SK-N-SH treated with all-trans-retinoic acid at 6 μM for 48 hours (cell line): ENCODE measurements around the gene ACTR10.

Experiments
- TOX ChIP-seq: fragments of 250-450 bp; sonication (Bioruptor Pico); IDR thresholded peaks from 2 replicates; pipeline ENCODE4 v1.8.0; 2021; ENCODE audit warnings: mild to moderate bottlenecking, moderate library complexity, borderline replicate concordance
- ZFP3 ChIP-seq: fragments of 250-450 bp; sonication (Bioruptor Pico); IDR thresholded peaks from 2 replicates; pipeline ENCODE4 v1.5.0; 2020; ENCODE audit warnings: mild to moderate bottlenecking, moderate library complexity
- ZNF8 ChIP-seq: fragments of 450-650 bp; formaldehyde crosslinking; IDR thresholded peaks from 2 replicates; pipeline ENCODE4 v1.5.0; 2020; ENCODE audit warnings: mild to moderate bottlenecking, moderate library complexity

GRCh38 chr14:58281969-58282368, 82.0 kb downstream of the ACTR10 start:
- TF ChIP-seq ZNF8 (CRISPR knock-in tag), result no peak
- TF ChIP-seq TOX (CRISPR knock-in tag), result no peak
- no peak for TF ChIP-seq ZFP3 (CRISPR knock-in tag)
